GM20000 (cell line): ENCODE measurements around the gene BCL2L14.

ENCODE experiments used
- DNase-seq: peaks from one replicate; pipeline ENCODE4 v3.0.0; 2012; ENCODE audit warnings: low spot score
- CTCF ChIP-seq: IDR thresholded peaks from 2 replicates; pipeline ENCODE4 v1.5.1; 2012; ENCODE audit warnings: mild to moderate bottlenecking, control low read depth; ENCODE audit errors: extremely low read depth, missing control alignments

The BCL2L14 gene

GRCh38 chr12:12070674-12071656 is at the start of gene BCL2L14:
TSS of gene BCL2L14 (plus strand) at chr12:12070939. CDS start at chr12:12079306, 8,367 bp downstream.
- DNase-seq: peak; percentile 62

GRCh38 chr12:12022306-12022936 is 48.3 kb upstream of the BCL2L14 start:
- no peak for TF ChIP-seq CTCF
- no peak for DNase-seq

More at GRCh38 chr12:12070674-12071656, at the start of gene BCL2L14:
- no peak for TF ChIP-seq CTCF

- no peak for TF ChIP-seq CTCF
Observed at GRCh38 chr12:12023456-12023855, 47.3 kb upstream of the BCL2L14 start.

GRCh38 chr12:12024911-12025682 is 45.6 kb upstream of the BCL2L14 start:
- no peak for TF ChIP-seq CTCF
- peak; percentile 51 for DNase-seq

More at GRCh38 chr12:12023456-12023855, 47.3 kb upstream of the BCL2L14 start:
- no peak for DNase-seq

- DNase-seq: no peak
- TF ChIP-seq CTCF: no peak
Observed at GRCh38 chr12:12025799-12026386, 44.8 kb upstream of the BCL2L14 start.

GRCh38 chr12:12028668-12029402 is 41.9 kb upstream of the BCL2L14 start:
- DNase-seq: no peak

More at GRCh38 chr12:12028668-12029402, 41.9 kb upstream of the BCL2L14 start:
- TF ChIP-seq CTCF: no peak
